Measurements from ENCODE around the gene ZCCHC14. TPM values are rescaled to one million over a fixed set of nuclear protein-coding genes. Genes with fewer than 3 reads are reported as not detected.
A peak's percentile ranks its signal among the peaks of the same experiment; 100 is the strongest.

The ZCCHC14 gene
- total RNA-seq, 2 donors from 2014 or later: 30.3 to 30.7 TPM

- no peak for DNase-seq
- intact Hi-C loops (cut with DNase I, micrococcal nuclease): no loop called here
- no peak for ATAC-seq
These were observed 48.9 kb downstream of the ZCCHC14 start for GRCh38 chr16:87443964-87444363.

DNA sequence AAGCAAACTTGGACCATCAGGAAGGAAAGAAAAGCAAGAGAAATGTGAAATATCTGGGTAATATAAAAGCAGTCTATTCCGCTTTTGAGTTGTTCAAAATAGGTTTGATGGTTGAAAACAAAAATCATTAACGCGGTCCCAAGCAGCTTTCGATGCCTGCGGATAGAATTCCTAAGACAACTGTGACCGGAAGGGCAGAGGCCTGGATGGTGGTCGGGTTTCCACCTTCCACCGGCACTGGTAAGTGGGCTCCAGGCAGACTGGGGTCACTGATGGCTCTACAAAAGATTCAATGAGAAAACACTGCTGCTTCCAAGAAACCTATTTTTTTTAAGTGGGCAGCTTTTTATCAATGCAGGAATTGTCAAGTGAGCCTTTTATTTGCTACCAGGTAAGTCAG is 49.8 kb downstream of the ZCCHC14 start:
- intact Hi-C loops (cut with DNase I, micrococcal nuclease): no loop called here
- ATAC-seq: no peak

DNA sequence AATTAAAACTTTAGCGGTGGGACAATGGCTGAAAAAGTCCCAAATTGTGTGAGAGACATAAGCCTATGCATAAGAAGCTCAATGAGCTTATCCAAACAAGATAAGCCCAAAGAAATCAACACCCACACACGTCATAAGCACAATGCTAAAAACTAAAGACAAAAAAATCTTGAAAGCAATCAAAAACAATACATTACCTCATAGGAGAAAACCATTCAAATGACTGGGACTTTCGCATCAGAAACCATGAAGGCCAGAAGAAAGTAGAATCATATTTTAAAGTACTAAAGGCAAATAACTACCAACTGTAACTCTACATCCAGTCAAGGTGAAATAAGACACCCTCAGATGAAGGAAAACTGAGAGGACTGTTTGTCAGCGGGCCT is 50.2 kb downstream of the ZCCHC14 start:
- no peak for DNase-seq
- intact Hi-C loops (cut with DNase I, micrococcal nuclease): no loop called here
- ATAC-seq: no peak

More for the DNA sequence above, 49.8 kb downstream of the ZCCHC14 start:
- DNase-seq: no peak

DNA sequence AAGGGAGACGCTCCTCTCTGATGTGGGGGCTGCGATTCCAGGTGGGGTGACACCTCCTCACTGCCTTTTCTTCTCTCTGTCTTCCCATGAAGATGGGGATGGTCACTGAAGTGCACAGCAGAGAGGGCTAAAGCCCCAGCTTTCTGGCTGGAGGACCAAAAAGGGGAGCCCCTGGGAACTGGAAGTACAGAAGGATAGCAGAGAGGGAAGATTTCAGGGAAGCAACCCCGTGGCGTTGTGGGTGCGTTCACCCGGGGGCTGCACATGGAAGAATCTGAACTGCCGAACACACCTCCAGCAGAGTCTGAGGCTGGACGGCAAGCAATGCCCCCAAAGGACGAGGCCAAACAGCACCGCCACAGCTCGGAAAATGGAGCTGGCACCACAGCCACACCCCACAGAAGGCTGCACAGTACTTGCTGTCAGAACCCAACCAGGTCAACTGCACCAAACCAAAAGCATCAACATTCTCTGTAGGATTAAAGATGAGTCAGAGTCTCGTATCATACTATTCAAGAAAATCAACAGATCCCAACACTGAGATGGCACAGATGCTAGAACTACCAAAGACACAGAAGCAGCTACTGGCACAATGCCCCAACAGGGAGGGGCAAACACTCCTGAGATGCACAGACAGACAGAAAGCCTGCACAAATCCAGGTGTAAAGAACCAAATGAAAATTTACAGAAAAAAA is 50.8 kb downstream of the ZCCHC14 start:
- no peak for ATAC-seq
- DNase-seq: no peak
- intact Hi-C loops (cut with DNase I, micrococcal nuclease): no loop called here

- intact Hi-C loops (cut with DNase I, micrococcal nuclease): no loop called here
- ATAC-seq (no peak), DNase-seq (no peak)
These were observed 52.9 kb downstream of the ZCCHC14 start for GRCh38 chr16:87439926-87440325.

DNA sequence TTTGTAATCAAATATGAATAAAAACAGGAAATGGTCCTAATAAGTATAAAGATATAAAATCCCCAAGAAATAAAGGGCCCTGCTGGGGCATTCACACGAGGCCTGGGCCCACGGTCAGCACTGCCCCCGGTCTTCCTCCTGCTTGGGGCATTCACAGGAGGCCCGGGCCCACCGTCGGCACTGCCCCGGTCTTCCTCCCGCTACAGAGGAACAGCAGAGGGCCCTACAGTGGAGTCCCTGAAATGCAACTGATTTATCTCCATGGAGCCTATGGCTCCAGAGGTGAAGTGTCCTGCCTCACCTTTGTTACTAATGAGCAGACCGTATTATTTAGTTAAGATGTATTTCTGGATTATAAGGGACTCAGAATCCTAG is 54.2 kb downstream of the ZCCHC14 start:
- intact Hi-C loops (cut with DNase I, micrococcal nuclease): no loop called here
- ATAC-seq: no peak
- DNase-seq: no peak

DNA sequence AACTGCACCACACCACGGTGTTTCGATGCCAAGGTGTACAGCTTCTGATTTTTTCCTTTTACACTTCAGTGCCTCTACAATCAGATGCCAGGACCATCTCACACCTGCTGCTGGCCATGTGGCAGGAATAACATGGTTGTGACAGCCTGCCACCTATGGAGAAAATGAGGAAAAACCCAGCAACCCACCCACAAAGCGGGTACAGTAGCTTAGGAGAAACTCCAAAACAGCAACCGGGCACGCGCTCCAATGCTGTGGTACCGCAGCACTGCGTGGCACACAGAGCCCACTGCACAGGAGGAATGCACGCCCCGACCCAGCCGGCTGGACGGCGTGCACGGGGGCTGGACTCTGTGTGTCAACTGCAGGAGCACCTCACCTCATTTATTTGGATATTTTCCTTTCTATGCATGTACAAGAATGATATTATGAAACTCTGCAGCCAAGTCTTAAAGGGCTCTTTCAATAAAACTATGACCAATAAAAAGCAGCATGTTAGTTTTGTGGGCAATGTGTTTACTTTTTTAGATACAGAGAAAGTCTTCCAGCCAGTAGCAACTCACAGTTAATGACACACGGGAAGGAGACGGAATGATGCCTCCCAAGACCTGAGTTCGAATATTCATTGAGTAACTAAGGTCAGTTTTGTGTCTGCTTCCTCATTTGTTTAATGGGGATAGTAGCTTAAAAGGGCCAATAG is 54.8 kb downstream of the ZCCHC14 start:
- no peak for DNase-seq
- intact Hi-C loops (cut with DNase I, micrococcal nuclease): no loop called here
- peak; percentile 59 for ATAC-seq

DNA sequence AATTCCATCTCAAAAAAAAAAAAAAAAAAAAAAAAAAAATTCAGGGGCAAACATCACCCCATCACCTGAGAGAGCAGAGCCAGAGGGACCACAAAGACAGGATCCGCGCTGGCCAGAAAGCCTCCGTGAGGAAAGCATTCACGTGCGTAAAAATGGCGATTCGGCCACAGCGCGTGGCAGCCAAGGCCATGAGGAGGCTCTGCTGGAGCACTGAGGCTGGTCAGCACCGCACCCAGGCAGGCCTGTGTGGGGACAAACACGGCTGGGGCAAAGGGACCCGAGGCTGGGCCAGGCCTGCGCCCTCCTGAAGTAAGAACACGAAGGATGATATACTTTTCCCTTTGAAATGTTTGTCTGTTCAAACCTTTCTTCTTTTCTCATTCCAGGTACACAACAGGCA is 55.5 kb downstream of the ZCCHC14 start:
- DNase-seq: no peak
- intact Hi-C loops (cut with DNase I, micrococcal nuclease): no loop called here

GRCh38 chr16:87436225-87437172 is 56.3 kb downstream of the ZCCHC14 start:
- DNase-seq: no peak
- no peak for ATAC-seq
- intact Hi-C loops (cut with DNase I, micrococcal nuclease): no loop called here

More for the DNA sequence above, 55.5 kb downstream of the ZCCHC14 start:
- no peak for ATAC-seq

- intact Hi-C loops (cut with DNase I, micrococcal nuclease): no loop called here
- no peak for DNase-seq
- no peak for ATAC-seq
These were observed 57.2 kb downstream of the ZCCHC14 start for GRCh38 chr16:87435372-87436224.

DNA sequence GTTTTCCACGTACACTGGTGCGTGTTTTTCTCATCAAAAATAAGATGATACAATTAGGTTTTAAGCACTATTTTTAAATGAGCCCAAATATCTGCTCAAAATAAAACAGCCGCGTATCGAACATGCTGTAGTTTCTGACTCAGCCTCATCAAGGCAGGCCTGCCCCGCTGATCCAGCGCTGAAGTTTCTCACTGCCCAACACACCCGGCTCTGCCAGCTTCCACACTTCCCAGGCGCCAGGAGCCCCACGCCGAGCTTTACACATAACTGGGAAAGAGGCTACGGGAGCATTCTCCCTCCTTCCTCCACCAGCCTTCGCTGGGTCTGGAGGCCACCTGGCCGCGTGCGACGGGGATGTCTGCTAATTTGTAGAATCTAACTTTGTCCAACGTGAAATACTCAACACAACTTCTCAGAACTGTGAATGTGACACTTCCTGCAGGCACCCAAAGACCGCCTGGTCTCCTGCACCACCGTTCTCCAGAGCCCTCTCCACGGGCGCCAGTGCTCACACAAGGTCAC is 58.6 kb downstream of the ZCCHC14 start:
- no peak for ATAC-seq
- intact Hi-C loops (cut with DNase I, micrococcal nuclease): no loop called here

GRCh38 chr16:87432330-87432915 is 60.4 kb downstream of the ZCCHC14 start:
- ATAC-seq: no peak
- no peak for DNase-seq
- intact Hi-C loops (cut with DNase I, micrococcal nuclease): no loop called here

More for the DNA sequence above, 58.6 kb downstream of the ZCCHC14 start:
- no peak for DNase-seq

GRCh38 chr16:87431926-87432325 is 60.9 kb downstream of the ZCCHC14 start:
- intact Hi-C loops (cut with DNase I, micrococcal nuclease): no loop called here
- ATAC-seq (no peak), DNase-seq (no peak)

- no peak for ATAC-seq
- intact Hi-C loops (cut with DNase I, micrococcal nuclease): no loop called here
- DNase-seq: no peak
These were observed 66.2 kb downstream of the ZCCHC14 start for GRCh38 chr16:87426423-87427215.

- intact Hi-C loops (cut with DNase I, micrococcal nuclease): no loop called here
- DNase-seq (no peak), ATAC-seq (no peak)
These were observed 66.9 kb downstream of the ZCCHC14 start for GRCh38 chr16:87425941-87426340.

- DNase-seq: no peak
- no peak for ATAC-seq
- intact Hi-C loops (cut with DNase I, micrococcal nuclease): no loop called here
These were observed 68.6 kb downstream of the ZCCHC14 start for GRCh38 chr16:87424266-87424665.

GRCh38 chr16:87423429-87423828 is 69.4 kb downstream of the ZCCHC14 start:
- no peak for ATAC-seq
- DNase-seq: no peak
- intact Hi-C loops (cut with DNase I, micrococcal nuclease): no loop called here

All from left colon (tissue), 2 donors.